ENCODE measurements around the gene MED19. TPM values are rescaled to one million over a fixed set of nuclear protein-coding genes. Genes with fewer than 3 reads are reported as not detected.
A peak's percentile ranks its signal among the peaks of the same experiment; 100 is the strongest.

Gene MED19
- polyA plus RNA-seq, 2 donors, result 6.2 to 11.9 TPM

GRCh38 chr11:57679396-57679795 is 32.6 kb downstream of the MED19 start:
- Histone ChIP-seq H3K27ac (ENCODE audit: low read depth in 2 of 2, low read length in 1 of 2) (peak overlapping the region; percentile 95 to 96), H3K4me1 (ENCODE audit: control insufficient read depth in 2 of 2, insufficient read depth in 2 of 2, low read length in 1 of 2) (peaks cover 0 to 5% of the 10 kb centered on the region in 2 donors), H3K27me3 (ENCODE audit: control insufficient read depth in 1 of 2, insufficient read depth in 2 of 2, low read length in 2 of 2) (no peaks in the 10 kb centered on the region), H3K36me3 (ENCODE audit: control insufficient read depth in 2 of 2, insufficient read depth in 2 of 2, low read length in 1 of 2) (peaks cover 5% of the 10 kb centered on the region in 2 donors), H3K9me3 (ENCODE audit: control insufficient read depth in 2 of 2, insufficient read depth in 1 of 2, low read depth in 1 of 2, low read length in 1 of 2) (no peaks in the 10 kb centered on the region), H3K4me3 (ENCODE audit: low read depth in 1 of 2, low read length in 2 of 2) (no peak overlapping the region)
- WGBS, 2 donors, result 56 to 71% methylated on average over 4 of the region's 4 CpGs

GRCh38 chr11:57675176-57675941 is 36.7 kb downstream of the MED19 start:
- no peaks in the 10 kb centered on the region for H3K9me3 ChIP-seq (ENCODE audit: control insufficient read depth in 2 of 2, insufficient read depth in 1 of 2, low read depth in 1 of 2, low read length in 1 of 2)
- peaks cover 2 to 6% of the 10 kb centered on the region in 2 donors for H3K36me3 ChIP-seq (ENCODE audit: control insufficient read depth in 2 of 2, insufficient read depth in 2 of 2, low read length in 1 of 2)
- H3K27me3 ChIP-seq (ENCODE audit: control insufficient read depth in 1 of 2, insufficient read depth in 2 of 2, low read length in 2 of 2), result no peaks in the 10 kb centered on the region
- WGBS, 2 donors, result 71 to 79% methylated on average over 3 of the region's 3 CpGs
- peak overlapping the region; percentile 81 to 83 for H3K27ac ChIP-seq (ENCODE audit: low read depth in 2 of 2, low read length in 1 of 2)
- peaks cover 0 to 4% of the 10 kb centered on the region in 2 donors for H3K4me1 ChIP-seq (ENCODE audit: control insufficient read depth in 2 of 2, insufficient read depth in 2 of 2, low read length in 1 of 2)
- no peak overlapping the region for H3K4me3 ChIP-seq (ENCODE audit: low read depth in 1 of 2, low read length in 2 of 2)

DNA sequence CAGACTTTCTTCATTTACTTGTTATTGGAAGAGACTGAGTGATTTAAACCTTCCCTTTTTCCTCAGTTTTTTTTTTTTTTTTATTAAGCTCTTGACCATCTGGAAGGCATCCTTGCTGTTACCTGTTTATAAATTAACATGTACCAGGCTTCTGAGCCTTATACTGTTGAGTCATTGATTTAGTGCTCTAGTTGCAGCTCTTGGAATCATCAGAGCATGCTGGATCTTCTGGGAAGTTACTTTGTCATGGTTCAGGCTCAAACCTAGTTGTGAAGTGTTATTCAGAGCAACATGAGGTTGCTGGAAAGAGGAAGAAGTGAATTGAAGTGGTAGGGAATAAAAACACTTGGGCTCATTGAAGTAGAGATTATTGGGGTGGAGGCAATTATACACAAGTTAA is 37.8 kb downstream of the MED19 start:
- Histone ChIP-seq H3K27ac (ENCODE audit: low read depth in 2 of 2, low read length in 1 of 2) (peak overlapping the region in 1 of 2 donors; percentile 83), H3K9me3 (ENCODE audit: control insufficient read depth in 2 of 2, insufficient read depth in 1 of 2, low read depth in 1 of 2, low read length in 1 of 2) (no peaks in the 10 kb centered on the region), H3K27me3 (ENCODE audit: control insufficient read depth in 1 of 2, insufficient read depth in 2 of 2, low read length in 2 of 2) (no peaks in the 10 kb centered on the region), H3K4me1 (ENCODE audit: control insufficient read depth in 2 of 2, insufficient read depth in 2 of 2, low read length in 1 of 2) (no peaks in the 10 kb centered on the region), H3K36me3 (ENCODE audit: control insufficient read depth in 2 of 2, insufficient read depth in 2 of 2, low read length in 1 of 2) (peaks cover 2 to 6% of the 10 kb centered on the region in 2 donors), H3K4me3 (ENCODE audit: low read depth in 1 of 2, low read length in 2 of 2) (no peak overlapping the region)

DNA sequence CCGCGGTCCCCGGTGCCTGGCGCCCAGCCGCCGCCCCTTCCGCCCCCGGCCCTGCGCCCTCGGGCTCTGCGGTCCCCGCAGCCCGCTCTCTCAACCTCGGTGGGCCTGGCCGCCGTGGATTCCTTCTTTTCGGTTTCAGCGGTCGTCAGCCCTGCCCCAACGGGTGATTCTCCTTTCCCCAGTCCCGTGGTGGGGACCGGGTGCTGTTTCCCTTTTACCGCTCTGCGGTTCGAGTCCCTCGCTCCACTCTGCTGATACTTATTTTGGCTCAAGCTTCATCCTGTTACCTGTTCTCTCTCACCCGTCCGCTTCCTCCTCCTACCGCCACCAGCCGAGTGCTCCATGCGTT is 43.6 kb downstream of the MED19 start:
- H3K27me3 ChIP-seq (ENCODE audit: control insufficient read depth in 1 of 2, insufficient read depth in 2 of 2, low read length in 2 of 2), result no peaks in the 10 kb centered on the region
- peak overlapping the region; percentile 86 to 99 for H3K4me3 ChIP-seq (ENCODE audit: low read depth in 1 of 2, low read length in 2 of 2)
- H3K4me1 ChIP-seq (ENCODE audit: control insufficient read depth in 2 of 2, insufficient read depth in 2 of 2, low read length in 1 of 2), result no peaks in the 10 kb centered on the region
- H3K9me3 ChIP-seq (ENCODE audit: control insufficient read depth in 2 of 2, insufficient read depth in 1 of 2, low read depth in 1 of 2, low read length in 1 of 2), result no peaks in the 10 kb centered on the region
- WGBS, 2 donors, result 0 to 1% methylated on average over 27 to 31 of the region's 31 CpGs
- peak overlapping the region; percentile 99 to 100 for H3K27ac ChIP-seq (ENCODE audit: low read depth in 2 of 2, low read length in 1 of 2)
- peaks cover 2 to 6% of the 10 kb centered on the region in 2 donors for H3K36me3 ChIP-seq (ENCODE audit: control insufficient read depth in 2 of 2, insufficient read depth in 2 of 2, low read length in 1 of 2)

DNA sequence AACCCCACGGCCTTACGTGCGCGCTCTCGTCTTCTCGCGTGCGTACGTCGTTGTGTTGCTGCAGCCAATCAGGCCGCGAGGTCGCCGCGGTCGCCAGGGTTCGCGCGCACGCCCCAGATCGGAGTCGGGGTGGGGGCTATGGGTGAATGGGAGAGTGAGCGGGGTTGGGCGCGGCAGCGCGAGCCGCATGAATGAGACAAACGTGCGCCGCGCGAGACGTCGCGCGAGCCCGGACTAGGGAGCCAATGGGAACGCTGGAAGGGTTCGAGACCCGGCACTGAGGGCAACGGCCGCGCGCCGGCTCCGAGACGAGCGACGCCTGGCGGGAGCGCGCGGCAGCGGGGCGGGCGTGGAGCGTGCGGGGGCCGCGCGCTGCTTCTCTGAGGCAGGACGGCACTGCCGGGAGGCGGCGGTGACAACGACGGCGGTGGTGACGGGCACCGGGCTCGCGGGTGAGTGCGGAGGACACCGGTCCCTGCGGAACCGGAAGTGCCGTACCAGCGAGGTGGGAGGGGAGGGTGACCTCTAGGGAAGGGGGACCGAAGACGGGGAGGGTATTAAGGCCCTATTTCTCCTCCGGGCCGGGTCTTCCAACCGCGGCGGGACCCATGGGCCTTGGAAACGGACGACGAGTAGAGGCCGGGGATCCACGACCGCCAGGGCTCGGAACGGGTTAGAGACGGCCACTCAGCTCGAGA is 44.1 kb downstream of the MED19 start, which contains the start of gene ZDHHC5:
TSS of gene ZDHHC5 (plus strand) at position 379 of the 698 bp plus-strand sequence. CDS start 4,977 bp downstream, outside the sequence.
- Histone ChIP-seq H3K36me3 (ENCODE audit: control insufficient read depth in 2 of 2, insufficient read depth in 2 of 2, low read length in 1 of 2) (peaks cover 2 to 4% of the 10 kb centered on the region in 2 donors), H3K4me3 (ENCODE audit: low read depth in 1 of 2, low read length in 2 of 2) (peak within 1 kb of the TSS; percentile 86 to 99), H3K27me3 (ENCODE audit: control insufficient read depth in 1 of 2, insufficient read depth in 2 of 2, low read length in 2 of 2) (no peaks in the 10 kb centered on the region), H3K9me3 (ENCODE audit: control insufficient read depth in 2 of 2, insufficient read depth in 1 of 2, low read depth in 1 of 2, low read length in 1 of 2) (no peaks in the 10 kb centered on the region), H3K27ac (ENCODE audit: low read depth in 2 of 2, low read length in 1 of 2) (peak within 1 kb of the TSS; percentile 99 to 100), H3K4me1 (ENCODE audit: control insufficient read depth in 2 of 2, insufficient read depth in 2 of 2, low read length in 1 of 2) (no peaks in the 10 kb centered on the region)
- 0 to 1% methylated on average over 93 to 96 of the region's 96 CpGs for WGBS, 2 donors

GRCh38 chr11:57667117-57667735 is 44.8 kb downstream of the MED19 start:
- 0% methylated on average over 29 of the region's 29 CpGs for WGBS, 2 donors
- H3K27ac ChIP-seq (ENCODE audit: low read depth in 2 of 2, low read length in 1 of 2), result peak overlapping the region; percentile 99 to 100
- H3K27me3 ChIP-seq (ENCODE audit: control insufficient read depth in 1 of 2, insufficient read depth in 2 of 2, low read length in 2 of 2), result no peaks in the 10 kb centered on the region
- H3K36me3 ChIP-seq (ENCODE audit: control insufficient read depth in 2 of 2, insufficient read depth in 2 of 2, low read length in 1 of 2), result peaks cover 0 to under 1% of the 10 kb centered on the region in 2 donors
- no peaks in the 10 kb centered on the region for H3K4me1 ChIP-seq (ENCODE audit: control insufficient read depth in 2 of 2, insufficient read depth in 2 of 2, low read length in 1 of 2)
- no peaks in the 10 kb centered on the region for H3K9me3 ChIP-seq (ENCODE audit: control insufficient read depth in 2 of 2, insufficient read depth in 1 of 2, low read depth in 1 of 2, low read length in 1 of 2)
- H3K4me3 ChIP-seq (ENCODE audit: low read depth in 1 of 2, low read length in 2 of 2), result peak overlapping the region; percentile 86 to 99

GRCh38 chr11:57663975-57664374 is 48.0 kb downstream of the MED19 start:
- WGBS, 2 donors, result 75 to 84% methylated on average over 9 of the region's 9 CpGs
- Histone ChIP-seq H3K4me1 (ENCODE audit: control insufficient read depth in 2 of 2, insufficient read depth in 2 of 2, low read length in 1 of 2) (no peaks in the 10 kb centered on the region), H3K9me3 (ENCODE audit: control insufficient read depth in 2 of 2, insufficient read depth in 1 of 2, low read depth in 1 of 2, low read length in 1 of 2) (no peaks in the 10 kb centered on the region), H3K4me3 (ENCODE audit: low read depth in 1 of 2, low read length in 2 of 2) (no peak overlapping the region), H3K27me3 (ENCODE audit: control insufficient read depth in 1 of 2, insufficient read depth in 2 of 2, low read length in 2 of 2) (no peaks in the 10 kb centered on the region), H3K27ac (ENCODE audit: low read depth in 2 of 2, low read length in 1 of 2) (no peak overlapping the region), H3K36me3 (ENCODE audit: control insufficient read depth in 2 of 2, insufficient read depth in 2 of 2, low read length in 1 of 2) (peaks cover 12 to 15% of the 10 kb centered on the region in 2 donors)

- Histone ChIP-seq H3K27me3 (ENCODE audit: control insufficient read depth in 1 of 2, insufficient read depth in 2 of 2, low read length in 2 of 2) (no peaks in the 10 kb centered on the region), H3K27ac (ENCODE audit: low read depth in 2 of 2, low read length in 1 of 2) (no peak overlapping the region), H3K4me1 (ENCODE audit: control insufficient read depth in 2 of 2, insufficient read depth in 2 of 2, low read length in 1 of 2) (no peaks in the 10 kb centered on the region), H3K4me3 (ENCODE audit: low read depth in 1 of 2, low read length in 2 of 2) (no peak overlapping the region), H3K9me3 (ENCODE audit: control insufficient read depth in 2 of 2, insufficient read depth in 1 of 2, low read depth in 1 of 2, low read length in 1 of 2) (no peaks in the 10 kb centered on the region), H3K36me3 (ENCODE audit: control insufficient read depth in 2 of 2, insufficient read depth in 2 of 2, low read length in 1 of 2) (peaks cover 12 to 15% of the 10 kb centered on the region in 2 donors)
- WGBS, 2 donors, result 62 to 63% methylated on average over 4 of the region's 4 CpGs
Measured at GRCh38 chr11:57662893-57663292, 49.1 kb downstream of the MED19 start.

GRCh38 chr11:57659669-57660068 is 52.3 kb downstream of the MED19 start:
- H3K27ac ChIP-seq (ENCODE audit: low read depth in 2 of 2, low read length in 1 of 2), result no peak overlapping the region
- peaks cover 12 to 15% of the 10 kb centered on the region in 2 donors for H3K36me3 ChIP-seq (ENCODE audit: control insufficient read depth in 2 of 2, insufficient read depth in 2 of 2, low read length in 1 of 2)
- H3K27me3 ChIP-seq (ENCODE audit: control insufficient read depth in 1 of 2, insufficient read depth in 2 of 2, low read length in 2 of 2), result no peaks in the 10 kb centered on the region
- no peaks in the 10 kb centered on the region for H3K4me1 ChIP-seq (ENCODE audit: control insufficient read depth in 2 of 2, insufficient read depth in 2 of 2, low read length in 1 of 2)
- 95 to 98% methylated on average over 14 of the region's 14 CpGs for WGBS, 2 donors
- no peaks in the 10 kb centered on the region for H3K9me3 ChIP-seq (ENCODE audit: control insufficient read depth in 2 of 2, insufficient read depth in 1 of 2, low read depth in 1 of 2, low read length in 1 of 2)
- H3K4me3 ChIP-seq (ENCODE audit: low read depth in 1 of 2, low read length in 2 of 2), result no peak overlapping the region

Measured in esophagus (tissue), 2 donors.